ENCODE measurements around the gene PAX2. TPM values are rescaled to one million over a fixed set of nuclear protein-coding genes. Genes with fewer than 3 reads are reported as not detected.

The PAX2 gene
- total RNA-seq, 1 donor from 2014 or later, result 0.23 TPM

- H3K27ac Mint-ChIP-seq (ENCODE audit: unreplicated experiment), result no peak overlapping the region
- Histone ChIP-seq H2AFZ (ENCODE audit: low read depth, low read length) (peak overlapping the region; percentile 52), H3K4me3 (ENCODE audit: insufficient read depth, low read depth, low read length) (no peak overlapping the region), H3K36me3 (ENCODE audit: insufficient read depth, low read length) (no peaks in the 10 kb centered on the region), H3K9ac (ENCODE audit: low read length) (no peak overlapping the region), H3K79me2 (ENCODE audit: insufficient read depth, low read length) (no peaks in the 10 kb centered on the region), H3K27me3 (ENCODE audit: insufficient read depth, low read length) (peaks cover 25% of the 10 kb centered on the region), H3K4me1 (ENCODE audit: insufficient read depth, low read length) (peaks cover 5% of the 10 kb centered on the region), H4K20me1 (ENCODE audit: insufficient read depth, low read length) (no peaks in the 10 kb centered on the region), H3K9me3 (ENCODE audit: insufficient read depth, low read depth, low read length) (no peaks in the 10 kb centered on the region), H3K4me2 (ENCODE audit: low read length) (peak overlapping the region; percentile 48), H3K27ac (ENCODE audit: low read depth, low read length) (no peak overlapping the region)
- TF ChIP-seq, protein P1, sequence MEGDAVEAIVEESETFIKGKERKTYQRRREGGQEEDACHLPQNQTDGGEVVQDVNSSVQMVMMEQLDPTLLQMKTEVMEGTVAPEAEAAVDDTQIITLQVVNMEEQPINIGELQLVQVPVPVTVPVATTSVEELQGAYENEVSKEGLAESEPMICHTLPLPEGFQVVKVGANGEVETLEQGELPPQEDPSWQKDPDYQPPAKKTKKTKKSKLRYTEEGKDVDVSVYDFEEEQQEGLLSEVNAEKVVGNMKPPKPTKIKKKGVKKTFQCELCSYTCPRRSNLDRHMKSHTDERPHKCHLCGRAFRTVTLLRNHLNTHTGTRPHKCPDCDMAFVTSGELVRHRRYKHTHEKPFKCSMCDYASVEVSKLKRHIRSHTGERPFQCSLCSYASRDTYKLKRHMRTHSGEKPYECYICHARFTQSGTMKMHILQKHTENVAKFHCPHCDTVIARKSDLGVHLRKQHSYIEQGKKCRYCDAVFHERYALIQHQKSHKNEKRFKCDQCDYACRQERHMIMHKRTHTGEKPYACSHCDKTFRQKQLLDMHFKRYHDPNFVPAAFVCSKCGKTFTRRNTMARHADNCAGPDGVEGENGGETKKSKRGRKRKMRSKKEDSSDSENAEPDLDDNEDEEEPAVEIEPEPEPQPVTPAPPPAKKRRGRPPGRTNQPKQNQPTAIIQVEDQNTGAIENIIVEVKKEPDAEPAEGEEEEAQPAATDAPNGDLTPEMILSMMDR (IDR thresholded peaks at IDR 0.05; ENCODE audit: insufficient read depth, low read depth, low read length), result no peak
- no peak for TF ChIP-seq EZH2 (IDR thresholded peaks at IDR 0.05; ENCODE audit: insufficient read depth, low read length)
- H3K27me3 Mint-ChIP-seq (ENCODE audit: low read depth, unreplicated experiment), result peaks cover 73% of the 10 kb centered on the region
- DNase-seq (ENCODE audit: low read depth) (no peak), FAIRE-seq (no peak)
- no peaks in the 10 kb centered on the region for H3K36me3 Mint-ChIP-seq (ENCODE audit: low read depth, unreplicated experiment)
- H3K4me3 Mint-ChIP-seq (ENCODE audit: unreplicated experiment), result peak overlapping the region; percentile 2
- H3K4me1 Mint-ChIP-seq (ENCODE audit: low read depth, unreplicated experiment), result no peaks in the 10 kb centered on the region
- peaks cover 3% of the 10 kb centered on the region for H3K9me3 Mint-ChIP-seq (ENCODE audit: unreplicated experiment)
These were observed 121.3 kb downstream of the PAX2 start for GRCh38 chr10:100866575-100867098.

DNA sequence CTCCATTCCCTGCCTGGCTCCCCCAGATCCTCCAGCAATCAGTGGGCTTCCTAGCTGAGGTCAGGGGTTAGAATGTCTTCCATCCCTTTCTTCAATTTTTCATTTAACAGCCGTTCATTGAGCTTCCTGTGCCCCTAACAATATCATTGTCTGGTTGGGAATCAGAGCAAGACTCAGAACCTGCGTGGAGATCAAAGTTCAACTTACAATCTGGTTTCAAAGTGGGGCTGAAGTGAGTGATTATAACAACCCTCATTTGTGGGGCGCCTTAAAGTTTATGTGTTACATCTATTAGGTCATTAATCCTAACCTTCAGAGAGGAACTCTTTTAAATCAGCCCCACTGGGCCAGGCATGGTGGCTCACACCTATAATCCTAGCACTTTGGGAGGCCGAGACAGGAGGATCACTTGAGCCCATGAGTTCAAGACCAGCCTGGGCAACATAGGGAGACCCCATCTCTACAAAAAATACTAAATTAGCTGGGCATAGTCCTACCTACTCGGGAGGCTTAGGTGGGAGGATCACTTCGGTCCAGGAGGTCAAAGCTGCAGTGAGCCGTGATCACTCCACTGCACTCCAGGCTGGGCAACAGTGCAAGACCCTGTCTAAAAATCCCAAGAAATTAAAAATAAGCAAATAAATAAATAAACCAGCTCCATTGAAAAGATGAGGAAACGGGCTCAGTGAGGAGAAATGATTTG, 122.0 kb downstream of the PAX2 start:
- TF ChIP-seq, protein P1 (IDR thresholded peaks at IDR 0.05; ENCODE audit: insufficient read depth, low read depth, low read length), result no peak
- TF ChIP-seq EZH2 (IDR thresholded peaks at IDR 0.05; ENCODE audit: insufficient read depth, low read length), result no peak
- peaks cover 3% of the 10 kb centered on the region for H3K9me3 Mint-ChIP-seq (ENCODE audit: unreplicated experiment)
- Histone ChIP-seq H3K27ac (ENCODE audit: low read depth, low read length) (no peak overlapping the region), H4K20me1 (ENCODE audit: insufficient read depth, low read length) (no peaks in the 10 kb centered on the region), H3K9me3 (ENCODE audit: insufficient read depth, low read depth, low read length) (no peaks in the 10 kb centered on the region), H3K4me2 (ENCODE audit: low read length) (no peak overlapping the region), H2AFZ (ENCODE audit: low read depth, low read length) (no peak overlapping the region), H3K4me1 (ENCODE audit: insufficient read depth, low read length) (peaks cover 13% of the 10 kb centered on the region), H3K9ac (ENCODE audit: low read length) (no peak overlapping the region), H3K27me3 (ENCODE audit: insufficient read depth, low read length) (peaks cover 21% of the 10 kb centered on the region), H3K36me3 (ENCODE audit: insufficient read depth, low read length) (no peaks in the 10 kb centered on the region), H3K79me2 (ENCODE audit: insufficient read depth, low read length) (no peaks in the 10 kb centered on the region), H3K4me3 (ENCODE audit: insufficient read depth, low read depth, low read length) (no peak overlapping the region)
- no peaks in the 10 kb centered on the region for H3K36me3 Mint-ChIP-seq (ENCODE audit: low read depth, unreplicated experiment)
- no peak overlapping the region for H3K27ac Mint-ChIP-seq (ENCODE audit: unreplicated experiment)
- H3K4me1 Mint-ChIP-seq (ENCODE audit: low read depth, unreplicated experiment), result peaks cover 3% of the 10 kb centered on the region
- peaks cover 69% of the 10 kb centered on the region for H3K27me3 Mint-ChIP-seq (ENCODE audit: low read depth, unreplicated experiment)
- no peak for FAIRE-seq
- no peak for DNase-seq (ENCODE audit: low read depth)
- no peak overlapping the region for H3K4me3 Mint-ChIP-seq (ENCODE audit: unreplicated experiment)

- H3K27me3 ChIP-seq (ENCODE audit: insufficient read depth, low read length), result peaks cover 21% of the 10 kb centered on the region
- no peaks in the 10 kb centered on the region for H4K20me1 ChIP-seq (ENCODE audit: insufficient read depth, low read length)
- H2AFZ ChIP-seq (ENCODE audit: low read depth, low read length), result no peak overlapping the region
- H3K36me3 Mint-ChIP-seq (ENCODE audit: low read depth, unreplicated experiment), result no peaks in the 10 kb centered on the region
- no peak overlapping the region for H3K4me3 ChIP-seq (ENCODE audit: insufficient read depth, low read depth, low read length)
- H3K4me1 ChIP-seq (ENCODE audit: insufficient read depth, low read length), result peaks cover 22% of the 10 kb centered on the region
- H3K9me3 ChIP-seq (ENCODE audit: insufficient read depth, low read depth, low read length), result no peaks in the 10 kb centered on the region
- FAIRE-seq (no peak), DNase-seq (ENCODE audit: low read depth) (no peak)
- no peaks in the 10 kb centered on the region for H3K79me2 ChIP-seq (ENCODE audit: insufficient read depth, low read length)
- H3K27ac Mint-ChIP-seq (ENCODE audit: unreplicated experiment), result no peak overlapping the region
- no peak overlapping the region for H3K9ac ChIP-seq (ENCODE audit: low read length)
- H3K4me1 Mint-ChIP-seq (ENCODE audit: low read depth, unreplicated experiment), result peaks cover 8% of the 10 kb centered on the region
- no peak overlapping the region for H3K4me3 Mint-ChIP-seq (ENCODE audit: unreplicated experiment)
- peaks cover 66% of the 10 kb centered on the region for H3K27me3 Mint-ChIP-seq (ENCODE audit: low read depth, unreplicated experiment)
- H3K9me3 Mint-ChIP-seq (ENCODE audit: unreplicated experiment), result peaks cover 3% of the 10 kb centered on the region
- no peak overlapping the region for H3K4me2 ChIP-seq (ENCODE audit: low read length)
- H3K27ac ChIP-seq (ENCODE audit: low read depth, low read length), result no peak overlapping the region
- no peaks in the 10 kb centered on the region for H3K36me3 ChIP-seq (ENCODE audit: insufficient read depth, low read length)
- TF ChIP-seq, protein P1 (IDR thresholded peaks at IDR 0.05; ENCODE audit: insufficient read depth, low read depth, low read length), result no peak
- TF ChIP-seq EZH2 (IDR thresholded peaks at IDR 0.05; ENCODE audit: insufficient read depth, low read length), result no peak
These were observed 123.0 kb downstream of the PAX2 start for GRCh38 chr10:100868382-100868781.

All from astrocyte (in vitro differentiated cells and primary cell).